OCI-LY7 (cell line): Measurements from ENCODE around the gene STMN3. TPM values are rescaled to one million over a fixed set of nuclear protein-coding genes. Genes with fewer than 3 reads are reported as not detected.

Experiments used
- BruUV-seq: library from RNA; stranded (reverse); fragments of 400-500 nt; replicated peaks from 2 replicates; lab custom pipeline; 2021; lab: Mats Ljungman, UMichigan
- CTCF ChIA-PET: fragments of 300-600 bp; sonication (Branson Sonifier 250); formaldehyde crosslinking; loops from one replicate; lab custom pipeline; 2022; ENCODE audit warnings: antibody characterized with exemption; ENCODE audit not compliant: unreplicated experiment; lab: Charles Lee
- POLR2A ChIA-PET: fragments of 300-600 bp; sonication (Branson Sonifier 250); formaldehyde crosslinking; loops from one replicate; lab custom pipeline; 2022; ENCODE audit warnings: antibody characterized with exemption; lab: Charles Lee
- DNase-seq: peaks from one replicate; pipeline ENCODE4 v3.0.0-alpha.2; 2015; ENCODE audit warnings: low spot score
- H2AFZ ChIP-seq: fragments of 200-600 bp; sonication (generic), shearing (Covaris generic); 2 replicates; pipeline ENCODE4 v1.6.1; 2014; ENCODE audit warnings: mild to moderate bottlenecking, antibody characterized with exemption, low read length, moderate library complexity
- H3K27ac ChIP-seq: fragments of 200-600 bp; sonication (generic); 2 replicates; pipeline ENCODE4 v1.5.1; 2014; ENCODE audit warnings: mixed run types, low read depth, mild to moderate bottlenecking, moderate library complexity, low read length, inconsistent platforms; ENCODE audit not compliant: poor library complexity, severe bottlenecking
- H3K36me3 ChIP-seq: fragments of 200-600 bp; sonication (generic); 2 replicates; pipeline ENCODE4 v1.6.1; 2014; ENCODE audit warnings: mild to moderate bottlenecking, antibody characterized with exemption, low read length, moderate library complexity, mixed read lengths; ENCODE audit not compliant: insufficient read depth
- H3K4me1 ChIP-seq: fragments of 200-600 bp; sonication (generic); 2 replicates; pipeline ENCODE4 v1.5.1; 2014; ENCODE audit warnings: mild to moderate bottlenecking, low read length; ENCODE audit not compliant: insufficient read depth, poor library complexity, severe bottlenecking
- H3K4me2 ChIP-seq: fragments of 200-600 bp; sonication (generic); 2 replicates; pipeline ENCODE4 v1.6.1; 2014; ENCODE audit warnings: mild to moderate bottlenecking, low read length
- H3K4me3 ChIP-seq: fragments of 200-600 bp; sonication (generic); 2 replicates; pipeline ENCODE4 v1.5.1; 2014; ENCODE audit warnings: mild to moderate bottlenecking, low read depth, low read length; ENCODE audit not compliant: poor library complexity, severe bottlenecking
- H3K79me2 ChIP-seq: fragments of 200-600 bp; sonication (generic); 2 replicates; pipeline ENCODE4 v1.6.1; 2016; ENCODE audit warnings: low read depth, mild to moderate bottlenecking, low read length, moderate library complexity, mixed read lengths; ENCODE audit not compliant: insufficient read depth
- H3K9me2 ChIP-seq: fragments of 200-600 bp; sonication (generic); 2 replicates; pipeline ENCODE4 v1.6.1; 2016; ENCODE audit warnings: mild to moderate bottlenecking, low read length, mixed read lengths; ENCODE audit not compliant: insufficient read depth
- H3K9me3 ChIP-seq: fragments of 200-600 bp; sonication (generic); 2 replicates; pipeline ENCODE4 v1.6.1; 2014; ENCODE audit warnings: mild to moderate bottlenecking, mixed run types, low read length, mixed read lengths
- H4K20me1 ChIP-seq: fragments of 200-600 bp; sonication (generic); 2 replicates; pipeline ENCODE4 v1.6.1; 2014; ENCODE audit warnings: mild to moderate bottlenecking, antibody characterized with exemption, low read length, moderate library complexity, mixed read lengths; ENCODE audit not compliant: insufficient read depth
- EZH2phosphoT487 ChIP-seq: fragments of 200-600 bp; sonication (generic); IDR thresholded peaks from 2 replicates; pipeline ENCODE4 v1.6.1; 2018; ENCODE audit warnings: low read depth, borderline replicate concordance, mild to moderate bottlenecking, mixed run types, antibody characterized with exemption, low read length, moderate library complexity, mixed read lengths
- intact Hi-C: fragments of 100-400 bp; cut with micrococcal nuclease; formaldehyde crosslinking; loops from one replicate; pipeline ENCODE4 v1.10.0; 2022; ENCODE audit not compliant: unreplicated experiment
- total RNA-seq, 2 experiments: library from RNA; depleted of rRNA in 1 of 2; stranded (reverse); fragments of >200 nt in 1 of 2; shearing (Covaris generic) in 1 of 2; gene quantifications; 2 replicates each; pipeline ENCODE4 v1.2.3, GENCODE V29; 2014 to 2022
- TF ChIP-seq, protein P1 (sequence below): fragments of 200-600 bp; sonication (generic); conservative IDR thresholded peaks from 2 replicates; pipeline ENCODE4 v1.5.1; 2014; ENCODE audit warnings: mild to moderate bottlenecking, antibody characterized with exemption, low read length, moderate library complexity, mixed read lengths

The STMN3 gene
- total RNA-seq, 2 experiments from 2014 or later, result 6.7 TPM

DNA sequence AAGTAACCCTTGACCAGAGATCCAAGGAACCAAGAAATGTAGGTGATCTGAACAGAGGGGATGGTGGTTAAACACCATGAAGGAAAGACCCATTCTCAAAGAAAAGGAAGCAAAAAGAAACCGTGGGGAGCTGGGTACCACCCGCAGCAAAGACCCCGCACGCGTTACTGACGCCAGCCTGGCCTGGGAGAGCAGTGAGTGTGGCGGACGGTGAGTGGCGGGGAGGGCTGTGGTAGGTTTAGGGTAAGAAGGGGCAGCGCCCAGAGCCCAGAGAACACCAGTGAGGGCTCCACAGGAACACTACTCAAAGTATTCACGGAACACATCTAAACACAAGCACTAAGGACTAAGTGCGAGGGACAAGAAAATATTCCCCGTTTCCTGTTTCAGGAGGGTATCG, 30.5 kb downstream of the STMN3 start:
- Histone ChIP-seq H2AFZ (no peak overlapping the region), H3K9me2 (no peaks in the 10 kb centered on the region), H4K20me1 (no peaks in the 10 kb centered on the region), H3K4me2 (no peak overlapping the region), H3K79me2 (peaks cover 32% of the 10 kb centered on the region; the same call in 1 of the 2 replicates), H3K4me3 (no peak overlapping the region), H3K9me3 (no peaks in the 10 kb centered on the region), H3K27ac (no peak overlapping the region), H3K36me3 (peaks cover 15% of the 10 kb centered on the region; the same call in 1 of the 2 replicates), H3K4me1 (peaks cover 8% of the 10 kb centered on the region)
- no TSS peak for BruUV-seq
- ChIA-PET CTCF (no interaction called here), POLR2A (no interaction called here)
- intact Hi-C loops, result loop anchor here (10.0 kb wide), 1 partner anchor 352 kb away; the partner anchor contains the start of gene SAMD10
- DNase-seq, result no peak
- TF ChIP-seq, protein P1, sequence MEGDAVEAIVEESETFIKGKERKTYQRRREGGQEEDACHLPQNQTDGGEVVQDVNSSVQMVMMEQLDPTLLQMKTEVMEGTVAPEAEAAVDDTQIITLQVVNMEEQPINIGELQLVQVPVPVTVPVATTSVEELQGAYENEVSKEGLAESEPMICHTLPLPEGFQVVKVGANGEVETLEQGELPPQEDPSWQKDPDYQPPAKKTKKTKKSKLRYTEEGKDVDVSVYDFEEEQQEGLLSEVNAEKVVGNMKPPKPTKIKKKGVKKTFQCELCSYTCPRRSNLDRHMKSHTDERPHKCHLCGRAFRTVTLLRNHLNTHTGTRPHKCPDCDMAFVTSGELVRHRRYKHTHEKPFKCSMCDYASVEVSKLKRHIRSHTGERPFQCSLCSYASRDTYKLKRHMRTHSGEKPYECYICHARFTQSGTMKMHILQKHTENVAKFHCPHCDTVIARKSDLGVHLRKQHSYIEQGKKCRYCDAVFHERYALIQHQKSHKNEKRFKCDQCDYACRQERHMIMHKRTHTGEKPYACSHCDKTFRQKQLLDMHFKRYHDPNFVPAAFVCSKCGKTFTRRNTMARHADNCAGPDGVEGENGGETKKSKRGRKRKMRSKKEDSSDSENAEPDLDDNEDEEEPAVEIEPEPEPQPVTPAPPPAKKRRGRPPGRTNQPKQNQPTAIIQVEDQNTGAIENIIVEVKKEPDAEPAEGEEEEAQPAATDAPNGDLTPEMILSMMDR, result no peak
- no peak for TF ChIP-seq EZH2phosphoT487

DNA sequence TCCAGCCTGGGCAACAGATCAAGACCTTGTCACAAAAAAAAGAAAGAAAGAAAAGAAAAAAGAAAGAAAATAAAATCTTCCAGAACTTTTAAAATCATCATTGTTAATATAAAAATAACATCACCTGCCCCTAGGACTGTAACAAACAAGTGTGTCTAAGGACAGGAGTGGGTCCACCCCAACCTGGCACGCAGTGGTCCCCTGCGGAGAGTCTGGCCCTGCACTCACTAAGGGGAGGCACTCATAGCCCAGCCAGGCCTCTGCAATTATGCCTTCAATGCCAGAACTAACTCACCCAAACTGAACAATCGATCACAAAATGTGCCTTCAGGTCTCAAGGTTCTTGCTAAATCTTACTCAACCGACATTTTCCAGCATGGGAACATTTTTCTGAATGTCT, 31.1 kb downstream of the STMN3 start:
- intact Hi-C loops, result loop anchor here (10.0 kb wide), 1 partner anchor 353 kb away; the partner anchor contains the start of gene SAMD10

DNA sequence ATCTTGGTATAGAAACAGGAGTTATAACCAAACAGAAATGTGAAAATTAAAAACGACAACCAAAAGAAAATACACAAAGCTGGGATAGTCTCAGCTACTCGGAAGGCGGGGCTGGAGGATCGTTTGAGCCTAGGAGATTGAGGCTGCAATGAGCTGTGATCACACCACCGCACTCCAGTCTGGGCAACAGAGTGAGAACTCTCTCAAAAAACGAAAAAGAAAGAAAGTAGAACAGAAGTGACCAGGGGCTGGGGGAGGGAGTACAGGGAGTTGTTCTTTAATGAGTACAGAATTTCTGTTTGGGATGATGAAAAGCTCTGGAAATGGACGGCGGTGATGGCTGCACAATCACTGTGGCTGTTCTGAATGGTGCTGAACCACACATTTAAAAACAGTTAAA, 32.2 kb downstream of the STMN3 start:
- ChIA-PET POLR2A (no interaction called here), CTCF (no interaction called here)
- no peak for TF ChIP-seq EZH2phosphoT487
- TF ChIP-seq, protein P1, result no peak
- H3K4me3 ChIP-seq, result no peak overlapping the region
- H3K9me3 ChIP-seq, result no peaks in the 10 kb centered on the region
- H3K4me2 ChIP-seq, result no peak overlapping the region
- no peak overlapping the region for H2AFZ ChIP-seq
- DNase-seq, result no peak
- intact Hi-C loops, result loop anchor here (10.0 kb wide), 1 partner anchor 354 kb away; the partner anchor contains the start of gene SAMD10
- no peak overlapping the region for H3K27ac ChIP-seq
- H4K20me1 ChIP-seq, result no peaks in the 10 kb centered on the region
- H3K9me2 ChIP-seq, result no peaks in the 10 kb centered on the region
- BruUV-seq, result no TSS peak
- H3K36me3 ChIP-seq, result peaks cover 32% of the 10 kb centered on the region; the same call in 1 of the 2 replicates
- peaks cover 8% of the 10 kb centered on the region for H3K4me1 ChIP-seq
- peaks cover 20% of the 10 kb centered on the region; the same call in 1 of the 2 replicates for H3K79me2 ChIP-seq

More for the DNA sequence above, 31.1 kb downstream of the STMN3 start:
- TF ChIP-seq, protein P1, result no peak
- no peak for TF ChIP-seq EZH2phosphoT487
- H3K4me2 ChIP-seq, result no peak overlapping the region
- H3K4me1 ChIP-seq, result peaks cover 8% of the 10 kb centered on the region
- peaks cover 26% of the 10 kb centered on the region; the same call in 1 of the 2 replicates for H3K79me2 ChIP-seq
- DNase-seq, result no peak
- no peak overlapping the region for H2AFZ ChIP-seq
- no peaks in the 10 kb centered on the region for H3K9me3 ChIP-seq
- no peak overlapping the region for H3K4me3 ChIP-seq
- peaks cover 21% of the 10 kb centered on the region; the same call in 1 of the 2 replicates for H3K36me3 ChIP-seq
- H3K27ac ChIP-seq, result no peak overlapping the region
- no TSS peak for BruUV-seq
- H4K20me1 ChIP-seq, result no peaks in the 10 kb centered on the region
- POLR2A ChIA-PET, result no interaction called here
- CTCF ChIA-PET, result no interaction called here
- H3K9me2 ChIP-seq, result no peaks in the 10 kb centered on the region
